NB4 (cell line): ENCODE measurements around the gene PES1.

Source experiments
- MYC ChIP-seq: IDR thresholded peaks from 2 replicates; pipeline ENCODE4 v1.6.1; 2011; ENCODE audit warnings: low read depth, low read length
- POLR2A ChIP-seq: IDR thresholded peaks from 2 replicates; pipeline ENCODE4 v1.6.1; 2011; ENCODE audit warnings: mild to moderate bottlenecking; ENCODE audit not compliant: insufficient read length; ENCODE audit errors: extremely low read depth
- TF ChIP-seq, protein P1 (sequence below): IDR thresholded peaks from one replicate; pipeline ENCODE4 v1.5.1; 2012; ENCODE audit warnings: low read depth, low read length
- TF ChIP-seq, protein P2 (sequence below): IDR thresholded peaks from 2 replicates; pipeline ENCODE4 v1.6.1; 2011; ENCODE audit warnings: low read depth, low read length

DNA sequence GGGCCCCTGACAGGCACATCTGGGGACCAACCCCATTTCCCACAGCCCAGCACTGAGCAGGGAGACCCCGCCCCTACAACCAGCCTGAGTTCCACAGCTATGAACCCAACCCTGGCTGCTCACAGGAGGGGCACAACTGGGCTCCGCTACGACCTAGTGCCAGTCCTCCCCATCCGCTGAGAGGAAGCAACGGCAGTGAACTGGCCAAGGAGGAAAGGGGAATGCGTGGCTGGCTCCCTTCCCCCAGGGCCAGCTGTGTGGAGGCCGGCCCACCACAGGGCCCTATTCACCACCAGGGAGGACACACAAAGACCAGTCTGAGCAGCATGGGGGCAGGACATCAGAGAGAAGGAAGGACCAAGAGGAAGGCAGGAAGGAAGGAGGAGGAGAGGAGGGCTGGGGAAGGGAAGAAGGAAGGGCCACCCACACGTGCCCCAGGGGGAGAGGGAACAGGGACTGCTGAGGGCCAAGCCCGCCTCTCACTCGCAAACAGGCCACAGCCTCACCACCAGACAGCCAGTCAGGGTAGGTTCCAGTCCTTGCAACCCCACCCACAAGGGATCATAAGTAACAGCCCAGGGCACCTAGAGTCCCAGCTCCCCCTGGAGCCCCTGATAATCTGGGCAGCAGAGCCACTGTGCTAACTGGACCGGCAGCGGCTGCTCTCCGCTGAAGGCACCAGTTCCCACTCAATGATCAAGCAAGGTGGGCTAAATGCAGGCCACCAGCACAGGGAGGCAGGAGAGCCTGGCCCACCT, 8.7 kb downstream of the PES1 start:
- TF ChIP-seq, protein P1, sequence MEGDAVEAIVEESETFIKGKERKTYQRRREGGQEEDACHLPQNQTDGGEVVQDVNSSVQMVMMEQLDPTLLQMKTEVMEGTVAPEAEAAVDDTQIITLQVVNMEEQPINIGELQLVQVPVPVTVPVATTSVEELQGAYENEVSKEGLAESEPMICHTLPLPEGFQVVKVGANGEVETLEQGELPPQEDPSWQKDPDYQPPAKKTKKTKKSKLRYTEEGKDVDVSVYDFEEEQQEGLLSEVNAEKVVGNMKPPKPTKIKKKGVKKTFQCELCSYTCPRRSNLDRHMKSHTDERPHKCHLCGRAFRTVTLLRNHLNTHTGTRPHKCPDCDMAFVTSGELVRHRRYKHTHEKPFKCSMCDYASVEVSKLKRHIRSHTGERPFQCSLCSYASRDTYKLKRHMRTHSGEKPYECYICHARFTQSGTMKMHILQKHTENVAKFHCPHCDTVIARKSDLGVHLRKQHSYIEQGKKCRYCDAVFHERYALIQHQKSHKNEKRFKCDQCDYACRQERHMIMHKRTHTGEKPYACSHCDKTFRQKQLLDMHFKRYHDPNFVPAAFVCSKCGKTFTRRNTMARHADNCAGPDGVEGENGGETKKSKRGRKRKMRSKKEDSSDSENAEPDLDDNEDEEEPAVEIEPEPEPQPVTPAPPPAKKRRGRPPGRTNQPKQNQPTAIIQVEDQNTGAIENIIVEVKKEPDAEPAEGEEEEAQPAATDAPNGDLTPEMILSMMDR: no peak
- TF ChIP-seq POLR2A: no peak
- TF ChIP-seq MYC: no peak
- TF ChIP-seq, protein P2, sequence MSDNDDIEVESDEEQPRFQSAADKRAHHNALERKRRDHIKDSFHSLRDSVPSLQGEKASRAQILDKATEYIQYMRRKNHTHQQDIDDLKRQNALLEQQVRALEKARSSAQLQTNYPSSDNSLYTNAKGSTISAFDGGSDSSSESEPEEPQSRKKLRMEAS: no peak
